ENCODE measurements around the gene CDC6.
A peak's percentile ranks its signal among the peaks of the same experiment; 100 is the strongest.

The CDC6 gene

DNA sequence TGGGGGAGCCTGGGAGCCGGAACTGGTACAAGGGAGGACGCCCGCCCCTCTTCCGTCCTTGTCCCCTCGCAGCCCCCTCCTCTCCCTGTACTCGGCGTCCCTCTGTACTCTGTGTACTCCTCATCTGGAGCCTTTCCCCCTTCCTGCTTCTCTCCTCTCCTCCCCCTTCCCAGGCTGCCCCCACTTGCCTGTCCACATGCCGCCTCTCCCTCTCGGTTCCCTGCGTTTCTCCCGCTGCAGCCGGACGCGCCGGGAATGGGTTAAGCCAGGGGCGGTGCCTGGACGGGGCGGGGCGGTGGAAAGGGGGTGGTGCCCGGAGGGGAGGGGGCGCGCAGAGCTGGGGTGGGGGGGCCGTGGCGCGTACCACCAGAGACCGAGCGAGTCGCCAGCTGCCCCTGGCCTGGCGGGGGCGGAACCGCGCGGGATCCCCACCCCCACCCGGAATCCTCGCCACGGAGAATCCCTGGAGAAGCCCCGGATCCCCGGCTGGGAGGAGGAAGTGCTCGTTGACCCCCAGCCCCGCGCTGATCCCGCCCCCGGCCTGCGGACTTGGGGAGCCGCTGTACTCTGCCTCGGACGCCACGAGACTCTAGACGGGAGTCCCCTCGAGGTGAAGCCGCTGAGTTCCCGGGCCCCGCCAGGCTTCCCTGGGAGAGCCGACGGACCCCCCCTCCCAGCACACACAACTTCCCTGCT, 54.3 kb downstream of the CDC6 start:
- DNase-seq = peak; percentile 54

DNA sequence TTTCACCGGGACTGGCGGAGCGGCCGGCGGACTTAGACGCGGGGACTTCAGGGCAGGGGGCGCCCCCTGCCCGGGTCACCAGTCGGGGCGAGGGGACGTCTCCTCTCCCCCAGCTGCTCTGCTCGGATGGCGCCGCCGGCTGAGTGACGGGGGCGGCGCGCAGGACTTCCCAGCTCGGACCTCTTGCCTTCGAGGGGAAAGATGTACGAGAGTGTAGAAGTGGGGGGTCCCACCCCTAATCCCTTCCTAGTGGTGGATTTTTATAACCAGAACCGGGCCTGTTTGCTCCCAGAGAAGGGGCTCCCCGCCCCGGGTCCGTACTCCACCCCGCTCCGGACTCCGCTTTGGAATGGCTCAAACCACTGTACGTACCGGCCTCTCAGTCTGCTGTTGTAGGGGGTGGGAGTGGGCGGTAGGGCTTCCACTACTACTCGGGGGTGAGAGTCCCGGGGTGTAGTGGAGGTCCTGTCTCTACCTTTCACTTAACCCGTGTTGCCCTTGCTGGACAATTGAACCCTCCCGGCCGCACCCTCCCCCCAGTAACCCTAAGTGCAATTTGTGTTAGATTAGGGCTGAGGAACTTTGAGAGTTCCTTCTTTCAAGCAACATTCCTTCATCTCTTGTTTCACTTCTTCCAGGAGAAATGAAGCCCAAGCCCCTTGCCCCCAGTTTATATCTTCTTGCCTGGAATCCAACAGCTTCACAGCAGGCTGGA, 55.0 kb downstream of the CDC6 start:
- DNase-seq = no peak

DNA sequence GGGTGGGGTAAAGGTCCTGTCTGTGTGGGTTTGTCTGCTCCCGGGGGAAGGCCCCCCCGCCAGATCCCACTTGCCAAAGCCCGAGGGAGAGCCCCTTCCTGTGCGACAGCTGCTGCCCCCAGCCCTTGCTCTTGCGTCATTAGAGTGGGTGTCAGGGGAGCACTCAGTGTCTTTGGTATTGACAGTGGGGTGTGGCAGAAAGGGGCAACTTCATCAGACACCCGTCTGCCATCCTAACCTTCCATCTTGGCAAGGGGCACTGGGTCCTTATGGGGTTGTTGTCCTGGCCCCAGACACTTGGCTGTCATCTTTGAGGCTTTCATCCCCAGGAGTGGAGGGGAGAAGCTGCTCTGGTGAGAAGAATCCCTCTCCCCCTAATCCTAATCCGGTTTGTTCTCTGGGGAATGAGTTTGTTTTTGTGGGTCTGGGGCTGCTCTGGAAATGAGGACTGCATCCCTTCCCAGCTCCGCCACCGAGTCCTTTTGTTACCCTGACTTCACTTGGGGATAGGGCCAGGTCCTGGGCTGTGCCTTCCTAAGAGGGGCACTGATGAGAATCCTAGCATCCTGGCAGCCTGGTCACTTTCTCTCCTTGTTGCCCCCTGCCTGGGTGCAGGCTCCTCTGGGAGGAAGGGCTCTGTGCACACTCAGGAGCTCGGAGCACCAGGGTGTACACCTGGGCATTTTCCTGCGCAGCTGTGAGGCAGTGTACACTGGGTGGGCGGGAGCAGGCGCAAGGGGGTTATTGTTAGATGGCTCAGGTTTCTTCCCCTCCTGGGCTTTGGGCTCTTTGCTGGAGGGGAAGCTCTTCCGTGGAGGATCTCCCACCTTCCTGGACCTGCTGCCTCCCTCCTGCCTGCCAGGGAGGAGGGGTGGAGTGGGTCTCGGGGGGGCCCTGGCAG, 55.8 kb downstream of the CDC6 start:
- DNase-seq = peak; percentile 32

DNA sequence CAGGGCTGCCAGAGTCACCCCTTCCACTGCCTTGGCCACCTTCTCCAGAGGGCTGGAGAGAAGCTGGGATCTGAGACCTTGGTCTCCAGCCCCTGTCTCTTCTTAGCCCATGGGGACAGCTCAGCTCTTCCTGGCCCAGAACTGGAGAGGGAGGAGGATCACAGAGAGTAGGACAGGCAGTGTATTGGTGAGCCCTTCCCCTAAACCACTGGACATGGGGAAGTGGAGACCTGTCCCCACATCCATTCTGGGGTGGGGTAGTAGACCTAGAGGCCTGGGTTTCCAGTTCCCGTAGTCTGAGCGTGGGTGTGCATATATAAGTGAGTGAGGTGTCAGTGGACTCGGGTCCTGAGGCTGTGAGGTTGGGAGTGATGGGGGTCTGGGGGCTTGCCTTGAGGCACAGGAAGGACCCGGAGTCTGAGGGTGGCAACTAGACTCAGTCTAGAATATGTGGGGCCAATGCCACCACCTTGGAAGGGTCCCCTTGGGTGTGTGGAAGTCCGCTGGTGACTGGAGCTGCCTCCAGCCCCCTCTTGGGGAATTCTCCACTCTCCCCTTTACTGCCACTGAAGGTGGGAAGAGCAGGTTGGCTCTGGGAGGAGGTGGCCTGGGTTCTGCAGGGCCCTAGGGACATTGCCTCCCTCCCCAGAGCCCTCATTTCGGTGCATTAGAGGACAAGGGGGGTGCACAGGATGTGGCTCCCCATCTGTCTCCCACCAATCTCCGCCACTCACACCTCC, 56.9 kb downstream of the CDC6 start:
- no peak for DNase-seq

DNA sequence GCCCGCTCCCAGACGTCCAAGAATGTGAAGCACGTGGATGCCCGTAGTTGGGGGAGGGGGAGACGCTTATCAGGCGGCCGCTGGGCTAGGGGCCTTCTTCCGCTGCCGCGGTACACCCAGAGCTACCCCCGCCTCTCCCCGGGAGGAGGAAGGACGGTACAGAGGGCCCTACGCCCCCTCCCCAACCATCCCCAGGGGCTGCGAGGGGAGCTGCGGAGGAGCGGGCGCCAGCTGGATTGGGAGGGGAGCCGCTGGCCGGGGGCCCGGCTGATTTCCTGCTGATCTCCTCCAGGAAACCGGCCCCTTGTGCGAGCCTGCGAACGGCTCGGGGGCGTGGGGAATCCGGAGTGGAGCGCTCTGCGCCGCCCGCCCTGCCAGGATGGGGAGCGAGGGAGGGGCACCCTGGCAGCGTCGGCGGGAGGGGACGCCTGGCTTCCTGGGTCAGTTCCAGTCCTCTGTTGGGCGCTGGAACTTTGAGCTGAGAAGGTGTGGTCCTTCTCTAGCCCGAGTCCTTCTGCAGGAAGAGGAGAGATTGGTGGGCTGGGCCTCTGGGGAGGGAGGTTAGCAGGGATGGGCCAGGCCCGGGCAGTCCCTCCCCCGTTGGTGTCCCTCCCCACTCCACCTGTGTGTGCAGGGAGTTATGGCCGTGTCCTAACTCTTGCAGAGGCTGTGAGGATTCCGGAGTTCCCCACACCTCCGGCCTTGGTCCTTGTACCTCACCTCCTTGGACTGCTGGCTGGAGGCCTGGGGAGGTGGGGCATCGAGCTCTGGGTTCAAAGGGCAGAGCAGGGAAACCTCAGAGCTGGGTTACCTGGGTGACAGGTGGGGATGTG, 57.7 kb downstream of the CDC6 start:
- peak; percentile 40 for DNase-seq

DNA sequence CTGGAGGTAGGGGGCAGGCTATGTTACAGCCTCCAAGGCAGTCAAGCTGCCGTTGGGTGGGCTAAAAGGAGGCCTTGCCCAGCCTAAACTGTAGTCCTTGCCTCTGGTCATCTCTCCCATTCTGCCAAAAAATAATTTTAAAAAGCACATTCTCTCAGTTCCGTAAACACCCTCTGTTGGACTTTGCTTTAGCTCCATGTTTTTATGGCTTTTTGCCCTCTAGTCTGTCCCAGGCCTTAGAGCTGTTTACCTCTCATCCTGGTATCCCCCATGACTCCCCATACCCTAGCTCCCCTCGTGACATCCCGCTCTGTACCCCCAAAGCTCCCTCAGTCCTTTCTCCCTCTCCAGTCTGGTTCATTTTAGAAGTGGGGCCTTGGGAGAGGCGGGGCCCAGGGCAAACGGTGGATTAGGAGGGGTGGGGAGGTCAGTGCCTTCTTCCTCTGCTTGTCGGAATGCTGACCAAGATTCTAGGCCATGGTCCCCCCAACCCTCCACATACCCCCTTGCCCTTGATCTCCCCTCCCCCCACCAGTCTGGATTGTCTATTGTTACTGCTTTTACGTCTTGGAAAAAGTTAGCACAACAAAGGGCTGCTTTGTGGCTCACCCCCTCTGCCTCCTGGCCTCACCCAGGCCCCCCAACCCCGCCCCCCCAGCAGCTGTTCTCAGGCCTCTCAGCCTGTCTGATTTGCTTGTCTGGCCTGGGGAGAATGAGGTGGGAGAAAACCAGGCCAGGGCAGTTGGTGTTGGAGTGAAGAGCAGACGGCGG, 58.5 kb downstream of the CDC6 start:
- no peak for DNase-seq

DNA sequence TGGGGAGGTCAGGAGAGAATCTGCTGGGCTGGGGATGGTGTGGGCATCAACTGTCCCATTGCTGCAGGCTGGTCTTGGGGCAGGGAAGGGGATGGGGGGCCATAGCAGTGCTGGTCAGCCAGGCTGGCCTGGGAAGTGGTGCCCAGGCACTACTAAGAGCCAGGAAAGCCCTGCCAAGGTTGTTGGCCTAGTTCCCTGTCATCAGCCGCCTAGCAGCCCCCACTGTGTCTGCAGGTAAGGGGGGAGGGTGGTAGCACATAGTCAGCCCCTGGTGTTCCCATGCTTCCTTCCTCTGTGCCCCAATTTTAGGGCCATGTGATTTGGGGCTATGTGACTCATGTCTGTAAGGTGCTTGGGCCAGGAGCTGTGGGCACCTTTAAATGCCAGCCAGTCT, 59.1 kb downstream of the CDC6 start:
- no peak for DNase-seq

DNA sequence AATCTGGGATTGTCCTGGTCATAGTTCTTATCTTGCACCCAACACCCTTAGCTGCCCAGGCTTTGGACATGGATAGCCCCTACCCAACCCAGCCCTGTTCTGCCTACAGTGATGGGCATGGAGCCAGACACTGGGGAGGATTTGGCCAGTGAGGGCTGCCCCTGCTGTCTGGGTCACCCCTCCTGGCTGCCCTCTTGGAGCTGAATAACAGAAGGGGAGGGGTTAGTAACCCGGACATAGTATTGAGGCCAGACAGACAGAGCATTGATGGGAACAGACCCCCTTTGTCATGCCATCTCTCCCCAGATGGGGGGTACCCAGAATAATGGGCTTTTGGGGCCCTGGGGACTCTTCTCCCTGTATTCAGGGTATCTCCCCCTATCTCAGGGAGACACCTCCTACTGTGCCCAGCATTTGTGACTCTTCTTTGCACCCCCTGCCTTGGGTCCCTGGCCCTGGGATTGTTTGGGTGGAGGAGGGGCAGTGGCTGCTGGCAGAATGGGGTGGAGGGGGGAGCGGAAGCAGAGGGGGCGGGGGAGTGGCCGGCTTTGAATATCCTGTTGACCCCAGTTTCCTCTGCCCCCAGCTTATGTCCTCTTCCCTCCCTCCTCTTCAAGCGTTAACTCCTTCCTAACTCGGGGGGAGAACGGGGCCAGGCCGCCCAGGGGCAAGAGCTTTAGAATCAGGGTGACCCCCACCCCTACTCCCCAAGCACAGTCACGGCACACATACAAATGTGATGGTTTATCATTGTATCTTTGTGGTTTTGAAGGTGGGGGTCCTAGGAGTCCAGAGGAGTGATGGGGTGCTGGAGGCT, 59.8 kb downstream of the CDC6 start:
- DNase-seq = no peak

DNA sequence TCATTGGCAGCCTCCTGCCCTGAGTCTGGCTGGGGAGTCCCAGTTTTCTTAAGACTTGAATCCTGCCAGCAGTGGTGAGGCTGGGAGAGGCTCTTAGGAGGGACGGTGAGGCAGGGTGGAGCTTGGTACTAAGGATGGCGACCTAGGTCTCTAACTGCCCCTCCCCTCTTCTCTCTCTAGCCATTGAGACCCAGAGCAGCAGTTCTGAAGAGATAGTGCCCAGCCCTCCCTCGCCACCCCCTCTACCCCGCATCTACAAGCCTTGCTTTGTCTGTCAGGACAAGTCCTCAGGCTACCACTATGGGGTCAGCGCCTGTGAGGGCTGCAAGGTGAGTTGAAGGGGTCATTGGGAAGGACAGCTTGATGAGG, 60.4 kb downstream of the CDC6 start:
- no peak for DNase-seq

DNA sequence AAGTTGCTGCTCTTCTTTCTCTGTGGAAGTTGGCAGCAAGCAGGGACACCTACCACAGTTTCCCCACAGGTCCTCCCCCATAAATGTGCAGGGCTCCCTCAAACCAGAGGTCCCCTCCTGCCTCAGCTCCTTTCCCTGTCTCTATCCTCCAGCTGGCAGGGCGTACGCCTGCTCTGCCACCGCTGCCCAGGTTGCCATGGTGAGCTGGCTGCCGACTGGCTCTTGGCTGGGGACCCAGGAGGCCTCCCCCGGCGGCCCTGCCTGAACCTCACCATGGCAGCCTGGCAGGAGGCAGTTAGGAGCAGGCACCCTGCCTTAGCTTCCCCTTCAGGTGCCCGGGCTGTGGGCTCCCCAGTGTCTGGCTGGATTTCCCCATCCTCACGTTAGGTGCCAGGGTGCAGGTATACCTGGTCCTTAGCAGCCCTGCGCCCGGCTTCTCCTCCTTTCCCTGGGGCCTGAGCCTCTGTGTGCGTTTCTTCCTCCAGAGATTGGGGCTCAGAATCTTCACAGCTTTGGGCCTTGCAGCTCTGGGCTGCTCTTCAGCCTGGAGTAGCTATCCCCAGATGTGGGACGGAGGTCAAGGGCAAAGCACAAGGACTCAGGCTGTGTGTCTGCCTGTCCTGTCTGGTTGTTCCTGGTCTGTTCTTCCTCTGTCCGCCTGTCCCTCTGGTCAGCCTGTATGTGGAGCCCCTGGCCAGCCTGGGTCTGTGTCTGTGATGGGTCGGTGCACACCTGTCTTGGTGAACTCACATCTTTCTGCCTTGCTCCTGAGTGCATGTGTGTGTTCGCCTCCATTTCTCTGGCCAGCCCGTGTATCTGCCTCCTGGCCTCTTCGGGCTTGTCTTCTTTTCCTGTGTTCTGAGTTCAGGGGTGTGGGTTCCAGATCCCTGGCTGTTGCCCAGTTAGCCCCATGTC, 61.1 kb downstream of the CDC6 start:
- DNase-seq = no peak

DNA sequence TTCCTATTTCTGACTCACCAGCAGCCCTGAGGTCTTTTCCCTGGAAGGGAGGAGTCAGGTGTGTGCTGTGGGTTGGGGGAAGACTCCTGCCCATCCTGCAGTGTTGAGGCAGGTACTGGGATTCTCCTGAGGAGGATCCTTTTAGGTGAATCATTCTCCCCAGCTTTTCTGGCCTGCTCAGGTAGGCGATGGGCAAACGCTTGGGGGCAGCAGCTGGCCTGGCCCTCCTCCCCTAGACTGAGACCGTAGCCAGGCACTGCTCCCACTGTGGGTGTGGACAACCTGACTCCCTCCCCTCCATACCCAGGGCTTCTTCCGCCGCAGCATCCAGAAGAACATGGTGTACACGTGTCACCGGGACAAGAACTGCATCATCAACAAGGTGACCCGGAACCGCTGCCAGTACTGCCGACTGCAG, 61.8 kb downstream of the CDC6 start:
- DNase-seq = no peak

DNA sequence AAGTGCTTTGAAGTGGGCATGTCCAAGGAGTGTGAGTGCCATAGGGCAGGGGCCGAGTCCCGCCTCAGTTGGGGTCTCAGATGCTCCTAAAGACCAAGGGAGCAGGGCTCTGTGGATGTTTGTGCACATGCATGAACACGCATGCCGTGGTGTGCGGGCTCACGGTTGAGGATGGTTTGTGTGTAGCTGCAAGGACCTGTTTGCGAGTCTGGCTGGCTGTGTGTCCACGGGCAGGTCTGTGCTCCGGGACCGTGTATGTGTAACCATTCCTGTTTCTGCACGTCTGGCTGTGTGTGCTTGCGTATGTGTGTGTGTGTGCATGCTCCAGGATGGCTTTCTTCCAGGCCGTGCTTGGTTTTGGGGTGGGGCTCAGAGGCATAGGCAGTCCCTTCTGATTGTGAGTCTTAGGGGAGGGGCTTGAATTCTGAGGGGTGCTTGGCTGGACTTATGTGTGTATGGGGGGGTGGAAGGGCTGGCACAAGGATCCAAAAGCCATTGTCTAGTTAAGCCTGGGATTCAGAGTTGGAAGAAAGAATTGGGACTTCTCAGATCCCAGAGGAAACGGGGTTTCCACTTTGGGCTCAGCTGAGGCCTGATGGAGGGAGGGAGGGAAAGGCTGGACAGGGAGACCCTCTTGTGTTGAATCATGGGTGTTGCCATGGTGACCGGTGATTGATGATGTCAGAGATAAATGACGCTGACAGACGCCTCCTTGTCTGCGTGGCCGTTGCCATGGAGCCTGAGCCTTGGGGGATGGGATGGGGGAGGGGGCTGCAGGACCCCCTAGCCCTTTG, 62.4 kb downstream of the CDC6 start:
- DNase-seq = no peak

DNA sequence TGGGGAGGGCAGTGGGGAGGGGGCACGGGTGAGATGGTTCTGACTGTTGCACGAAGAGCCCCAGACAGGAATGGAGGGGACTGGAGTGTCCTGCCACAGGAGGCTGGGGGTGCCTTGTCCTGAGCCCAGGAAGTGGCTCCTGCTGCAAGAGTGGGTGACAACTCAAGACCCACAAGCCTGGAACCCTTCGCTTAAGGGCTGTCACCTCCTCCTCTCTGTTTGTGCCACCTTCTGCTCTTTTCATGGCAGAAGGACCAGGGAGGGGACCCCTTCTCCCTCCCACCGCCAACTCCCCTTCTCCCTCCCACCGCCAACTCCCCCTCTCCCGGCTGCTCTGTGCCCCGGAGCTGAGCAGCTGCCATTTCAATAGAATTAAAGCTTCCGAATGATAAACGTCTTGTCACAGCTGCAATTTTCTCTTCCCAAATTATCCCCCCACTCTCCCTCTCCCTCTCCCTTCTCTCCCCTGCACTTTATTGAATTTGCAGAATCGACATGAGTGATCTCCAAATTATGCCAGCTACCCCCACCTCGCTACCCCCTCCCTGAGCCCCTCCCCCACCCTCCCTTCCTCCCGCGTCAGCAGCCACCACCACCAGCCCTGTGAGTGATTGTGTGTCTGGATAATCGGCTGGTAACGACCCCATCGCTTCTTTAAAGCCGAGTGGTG, 63.1 kb downstream of the CDC6 start:
- no peak for DNase-seq

DNA sequence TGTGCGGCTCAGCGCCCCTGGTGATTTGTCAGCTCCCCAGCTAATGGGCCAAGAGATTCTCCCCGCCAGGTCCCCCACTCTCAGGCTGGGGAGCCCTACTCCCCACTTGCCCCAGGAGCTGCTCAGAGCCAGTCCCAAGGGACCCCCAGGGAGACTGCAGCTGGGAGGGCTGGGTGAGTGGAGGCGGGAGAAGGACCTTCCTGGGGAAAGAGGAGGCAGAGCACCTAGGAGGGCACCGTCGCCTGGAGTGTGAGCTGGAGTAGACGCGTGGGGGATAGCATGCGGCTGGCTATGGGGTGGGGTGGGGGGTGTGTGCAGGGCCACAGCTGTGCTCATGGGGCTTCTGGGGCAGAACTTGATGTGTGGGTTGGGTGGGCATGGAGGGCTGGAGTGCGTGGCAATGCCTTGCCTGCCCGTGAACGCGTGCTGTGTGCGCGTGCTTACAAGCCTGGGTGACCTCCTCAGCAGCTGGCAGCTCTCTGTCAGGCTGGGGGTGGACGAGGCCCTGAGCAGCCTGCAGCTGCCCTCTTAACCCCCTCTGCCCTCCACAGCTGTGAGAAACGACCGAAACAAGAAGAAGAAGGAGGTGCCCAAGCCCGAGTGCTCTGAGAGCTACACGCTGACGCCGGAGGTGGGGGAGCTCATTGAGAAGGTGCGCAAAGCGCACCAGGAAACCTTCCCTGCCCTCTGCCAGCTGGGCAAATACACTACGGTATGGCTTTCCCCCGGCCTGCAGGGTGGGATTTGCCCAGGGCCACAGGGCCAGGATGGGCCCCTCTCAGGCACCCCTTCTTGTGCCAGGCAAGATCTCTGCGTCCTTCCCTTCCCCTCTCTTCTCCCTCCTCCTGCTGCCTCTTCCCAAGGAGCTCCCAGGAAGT, 63.9 kb downstream of the CDC6 start:
- peak; percentile 74 for DNase-seq

DNA sequence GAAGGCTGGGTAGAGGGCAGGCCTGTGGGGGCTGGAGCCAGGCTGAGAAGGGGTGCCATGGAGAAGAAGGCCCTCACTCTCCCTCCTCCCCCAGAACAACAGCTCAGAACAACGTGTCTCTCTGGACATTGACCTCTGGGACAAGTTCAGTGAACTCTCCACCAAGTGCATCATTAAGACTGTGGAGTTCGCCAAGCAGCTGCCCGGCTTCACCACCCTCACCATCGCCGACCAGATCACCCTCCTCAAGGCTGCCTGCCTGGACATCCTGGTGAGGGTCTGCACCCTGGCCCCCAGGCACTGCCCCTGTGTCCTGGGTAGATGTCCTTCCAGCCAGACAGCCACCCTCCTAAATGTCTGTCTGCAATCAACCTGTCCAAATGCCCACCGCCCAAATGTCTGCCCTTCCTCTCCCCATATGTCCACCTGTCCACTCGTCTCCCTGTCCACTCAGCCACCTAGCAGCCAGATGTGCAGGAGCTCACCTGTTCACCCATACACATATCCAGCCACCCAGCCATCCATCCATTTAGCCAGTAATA, 64.6 kb downstream of the CDC6 start:
- DNase-seq = no peak

DNA sequence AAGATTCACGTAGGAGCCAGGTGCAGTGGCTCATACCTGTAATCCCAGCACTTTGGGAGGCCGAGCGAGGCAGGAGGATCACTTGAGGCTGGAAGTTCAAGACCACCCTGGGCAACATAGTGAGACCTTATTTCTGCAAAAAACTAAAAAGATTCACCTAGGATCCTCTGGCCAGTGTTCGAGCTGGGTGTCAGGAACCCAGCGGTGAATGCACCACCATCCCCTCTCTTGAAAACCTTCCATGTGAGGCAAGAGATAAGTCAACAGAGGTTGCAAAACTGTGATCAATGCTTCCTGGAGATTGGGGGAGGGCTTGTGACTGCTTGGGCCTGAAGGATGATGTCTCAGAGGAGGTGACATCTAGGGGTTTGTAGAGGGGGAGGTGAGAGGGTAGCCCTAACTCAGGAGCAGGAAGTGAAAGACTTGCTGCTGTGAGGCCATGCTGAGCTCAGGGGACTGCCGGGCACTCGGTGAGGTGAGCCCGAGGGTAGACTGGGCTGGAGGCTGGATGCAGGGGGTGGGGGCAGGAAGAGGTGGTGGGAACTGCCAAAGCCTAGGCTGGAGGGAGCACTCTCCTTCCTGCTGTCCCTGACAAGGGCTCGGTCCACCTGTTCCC, 65.2 kb downstream of the CDC6 start:
- no peak for DNase-seq

Measured in NCI-H510A (cell line).